T-helper 2 cell treated with Interferon-gamma antibody and Interleukin-4, amounts not matched to agents 100 ng/mL and 5 ng/mL, for 36 hours (primary cell): ENCODE data around the gene HOXD8. TPM values are rescaled to one million over a fixed set of nuclear protein-coding genes. Genes with fewer than 3 reads are reported as not detected.

Experiments
- intact Hi-C: fragments of 100-400 bp; cut with micrococcal nuclease; formaldehyde crosslinking; loops from one replicate; pipeline ENCODE4 v1.15.1; 2023
- total RNA-seq: library from RNA; stranded (reverse); gene quantifications from 2 replicates; pipeline ENCODE4 v1.2.3, GENCODE V29; 2022

Gene HOXD8
- total RNA-seq, 1 donor from 2014 or later, result not detected

- intact Hi-C loops, result loop anchor here (2.0 kb wide), 1 partner anchor 21 kb away; no protein-coding TSS in a partner anchor
These were observed 39.6 kb upstream of the HOXD8 start for GRCh38 chr2:176089843-176090395.

- intact Hi-C loops, result no loop called here
These were observed 38.6 kb upstream of the HOXD8 start for GRCh38 chr2:176090862-176091261.

GRCh38 chr2:176091329-176092258 is 37.9 kb upstream of the HOXD8 start:
- intact Hi-C loops, result no loop called here

- intact Hi-C loops, result no loop called here
These were observed 37.0 kb upstream of the HOXD8 start, which contains the start of gene HOXD13 for GRCh38 chr2:176092270-176093144. Gene HOXD13 (plus strand): TSS chr2:176092721. CDS start chr2:176092891, 170 bp downstream.

- intact Hi-C loops, result no loop called here
These were observed 36.2 kb upstream of the HOXD8 start for GRCh38 chr2:176093145-176093897.

- intact Hi-C loops, result loop anchor here (2.0 kb wide), 1 partner anchor 15 kb away; no protein-coding TSS in a partner anchor
These were observed 35.6 kb upstream of the HOXD8 start for GRCh38 chr2:176093898-176094249.

GRCh38 chr2:176094349-176094748 is 35.2 kb upstream of the HOXD8 start:
- intact Hi-C loops, result loop anchor here (2.0 kb wide), 1 partner anchor 14 kb away; no protein-coding TSS in a partner anchor

- intact Hi-C loops, result loop anchor here (2.0 to 5.0 kb wide), 3 partner anchors 13 to 893 kb away; no protein-coding TSS in a partner anchor
These were observed 34.1 kb upstream of the HOXD8 start for GRCh38 chr2:176095421-176095820.

GRCh38 chr2:176096243-176096985 is 33.1 kb upstream of the HOXD8 start:
- intact Hi-C loops, result loop anchor here (2.0 to 5.0 kb wide), 3 partner anchors 682 to 894 kb away; no protein-coding TSS in a partner anchor

GRCh38 chr2:176096986-176097819 is 32.3 kb upstream of the HOXD8 start:
- intact Hi-C loops, result loop anchor here (1.0 to 5.0 kb wide), 4 partner anchors 407 to 895 kb away; no protein-coding TSS in a partner anchor

- intact Hi-C loops, result loop anchor here (1.0 to 5.0 kb wide), 5 partner anchors 13 to 896 kb away; no protein-coding TSS in a partner anchor
These were observed 31.6 kb upstream of the HOXD8 start for GRCh38 chr2:176097820-176098365.

- intact Hi-C loops, result loop anchor here (2.0 to 5.0 kb wide), 3 partner anchors 14 to 896 kb away; no protein-coding TSS in a partner anchor
These were observed 30.9 kb upstream of the HOXD8 start for GRCh38 chr2:176098366-176099158.

GRCh38 chr2:176099159-176099727 is 30.3 kb upstream of the HOXD8 start:
- intact Hi-C loops, result loop anchor here (2.0 to 5.0 kb wide), 3 partner anchors 14 to 897 kb away; no protein-coding TSS in a partner anchor

- intact Hi-C loops, result loop anchor here (2.0 to 5.0 kb wide), 3 partner anchors 15 to 898 kb away; no protein-coding TSS in a partner anchor
These were observed 29.6 kb upstream of the HOXD8 start, which contains the start of gene HOXD12 for GRCh38 chr2:176099728-176100546. Gene HOXD12 (plus strand): TSS chr2:176099795. CDS start chr2:176099802, 7 bp downstream.

- intact Hi-C loops, result no loop called here
These were observed 28.9 kb upstream of the HOXD8 start for GRCh38 chr2:176100547-176101140.
